ENCODE measurements around the gene EDARADD. TPM values are rescaled to one million over a fixed set of nuclear protein-coding genes. Genes with fewer than 3 reads are reported as not detected.

The EDARADD gene
- total and polyA plus RNA-seq, 2 of the 8 experiments (the other 6 are each of a cell fraction or from before 2014, with no cell fraction given) = 3.4 to 6.1 TPM

DNA sequence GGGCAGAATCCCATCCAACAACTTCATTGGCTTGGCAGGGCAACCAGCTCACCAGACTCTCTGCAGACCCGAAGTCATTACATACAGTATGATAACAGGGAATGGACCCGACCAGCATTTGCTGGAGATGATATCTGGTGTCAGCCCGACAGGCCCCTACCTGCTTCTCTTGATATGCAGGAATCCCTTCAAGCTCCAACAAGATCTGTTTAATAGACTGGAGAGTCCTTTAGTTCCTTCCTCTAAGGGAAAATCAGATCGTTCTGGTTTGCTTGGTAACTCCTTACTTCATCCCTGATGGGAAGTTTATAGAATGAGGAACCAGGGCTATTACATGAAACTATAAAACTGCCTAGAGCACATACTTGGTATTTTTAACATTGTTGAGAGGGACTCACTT, 61.2 kb downstream of the EDARADD start (continued):
- TF ChIP-seq, protein P1, sequence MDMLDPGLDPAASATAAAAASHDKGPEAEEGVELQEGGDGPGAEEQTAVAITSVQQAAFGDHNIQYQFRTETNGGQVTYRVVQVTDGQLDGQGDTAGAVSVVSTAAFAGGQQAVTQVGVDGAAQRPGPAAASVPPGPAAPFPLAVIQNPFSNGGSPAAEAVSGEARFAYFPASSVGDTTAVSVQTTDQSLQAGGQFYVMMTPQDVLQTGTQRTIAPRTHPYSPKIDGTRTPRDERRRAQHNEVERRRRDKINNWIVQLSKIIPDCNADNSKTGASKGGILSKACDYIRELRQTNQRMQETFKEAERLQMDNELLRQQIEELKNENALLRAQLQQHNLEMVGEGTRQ (IDR thresholded peaks at IDR 0.05; ENCODE audit: low read length) = no peak
- no peak for TF ChIP-seq CHD2 (IDR thresholded peaks at IDR 0.05; ENCODE audit: low read length)
